ENCODE data around the gene CYP1A2. TPM values are rescaled to one million over a fixed set of nuclear protein-coding genes. Genes with fewer than 3 reads are reported as not detected.

The CYP1A2 gene, protein sequence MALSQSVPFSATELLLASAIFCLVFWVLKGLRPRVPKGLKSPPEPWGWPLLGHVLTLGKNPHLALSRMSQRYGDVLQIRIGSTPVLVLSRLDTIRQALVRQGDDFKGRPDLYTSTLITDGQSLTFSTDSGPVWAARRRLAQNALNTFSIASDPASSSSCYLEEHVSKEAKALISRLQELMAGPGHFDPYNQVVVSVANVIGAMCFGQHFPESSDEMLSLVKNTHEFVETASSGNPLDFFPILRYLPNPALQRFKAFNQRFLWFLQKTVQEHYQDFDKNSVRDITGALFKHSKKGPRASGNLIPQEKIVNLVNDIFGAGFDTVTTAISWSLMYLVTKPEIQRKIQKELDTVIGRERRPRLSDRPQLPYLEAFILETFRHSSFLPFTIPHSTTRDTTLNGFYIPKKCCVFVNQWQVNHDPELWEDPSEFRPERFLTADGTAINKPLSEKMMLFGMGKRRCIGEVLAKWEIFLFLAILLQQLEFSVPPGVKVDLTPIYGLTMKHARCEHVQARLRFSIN
- total RNA-seq: not detected

- WGBS, 2 donors: 66 to 70% methylated on average over 3 of the region's 3 CpGs
- intact Hi-C loops (cut with DNase I; ENCODE audit: low total_unique reads): no loop called here
Measured at GRCh38 chr15:74748322-74748946, at the start of gene CYP1A2. Gene CYP1A2 (plus strand): TSS chr15:74748845. CDS start chr15:74749739, 894 bp downstream.

DNA sequence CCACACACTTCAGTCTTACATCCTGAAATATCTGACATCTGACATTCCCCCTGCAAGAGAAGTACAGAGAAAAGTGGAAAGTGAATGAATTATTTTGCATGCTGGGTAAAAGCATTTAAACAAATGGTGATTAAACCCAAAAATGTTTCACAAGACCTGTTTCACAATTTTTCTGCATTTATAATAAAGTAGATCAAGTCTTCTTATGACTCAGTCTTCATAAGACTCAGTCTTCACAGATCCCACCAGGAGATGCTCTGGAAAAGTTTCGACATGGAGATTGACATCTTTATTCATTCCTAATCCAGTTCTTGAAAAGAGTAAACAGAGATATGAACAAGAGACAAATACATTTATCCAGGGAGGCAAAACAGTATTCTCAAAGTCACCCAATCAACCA lies 39.6 kb upstream of the CYP1A2 start:
- WGBS, 2 donors: 29 to 47% methylated on average over 1 of the region's 1 CpG
- no peak for TF ChIP-seq POLR2A (IDR thresholded peaks at IDR 0.05)
- TF ChIP-seq, protein P1, sequence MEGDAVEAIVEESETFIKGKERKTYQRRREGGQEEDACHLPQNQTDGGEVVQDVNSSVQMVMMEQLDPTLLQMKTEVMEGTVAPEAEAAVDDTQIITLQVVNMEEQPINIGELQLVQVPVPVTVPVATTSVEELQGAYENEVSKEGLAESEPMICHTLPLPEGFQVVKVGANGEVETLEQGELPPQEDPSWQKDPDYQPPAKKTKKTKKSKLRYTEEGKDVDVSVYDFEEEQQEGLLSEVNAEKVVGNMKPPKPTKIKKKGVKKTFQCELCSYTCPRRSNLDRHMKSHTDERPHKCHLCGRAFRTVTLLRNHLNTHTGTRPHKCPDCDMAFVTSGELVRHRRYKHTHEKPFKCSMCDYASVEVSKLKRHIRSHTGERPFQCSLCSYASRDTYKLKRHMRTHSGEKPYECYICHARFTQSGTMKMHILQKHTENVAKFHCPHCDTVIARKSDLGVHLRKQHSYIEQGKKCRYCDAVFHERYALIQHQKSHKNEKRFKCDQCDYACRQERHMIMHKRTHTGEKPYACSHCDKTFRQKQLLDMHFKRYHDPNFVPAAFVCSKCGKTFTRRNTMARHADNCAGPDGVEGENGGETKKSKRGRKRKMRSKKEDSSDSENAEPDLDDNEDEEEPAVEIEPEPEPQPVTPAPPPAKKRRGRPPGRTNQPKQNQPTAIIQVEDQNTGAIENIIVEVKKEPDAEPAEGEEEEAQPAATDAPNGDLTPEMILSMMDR (IDR thresholded peaks at IDR 0.05): no peak
- no peak overlapping the region for H3K4me3 ChIP-seq (ENCODE audit: low read depth, poor library complexity, severe bottlenecking)
- no peak for DNase-seq (ENCODE audit: low spot score in 2 of 2)
- intact Hi-C loops (cut with DNase I; ENCODE audit: low total_unique reads): no loop called here

More at GRCh38 chr15:74748322-74748946, at the start of gene CYP1A2:
- H3K4me3 ChIP-seq (ENCODE audit: low read depth, poor library complexity, severe bottlenecking): no peak within 1 kb of the TSS
- no peak for DNase-seq (ENCODE audit: low spot score in 2 of 2)
- TF ChIP-seq POLR2A (IDR thresholded peaks at IDR 0.05): no peak
- TF ChIP-seq, protein P1 (IDR thresholded peaks at IDR 0.05): no peak

DNA sequence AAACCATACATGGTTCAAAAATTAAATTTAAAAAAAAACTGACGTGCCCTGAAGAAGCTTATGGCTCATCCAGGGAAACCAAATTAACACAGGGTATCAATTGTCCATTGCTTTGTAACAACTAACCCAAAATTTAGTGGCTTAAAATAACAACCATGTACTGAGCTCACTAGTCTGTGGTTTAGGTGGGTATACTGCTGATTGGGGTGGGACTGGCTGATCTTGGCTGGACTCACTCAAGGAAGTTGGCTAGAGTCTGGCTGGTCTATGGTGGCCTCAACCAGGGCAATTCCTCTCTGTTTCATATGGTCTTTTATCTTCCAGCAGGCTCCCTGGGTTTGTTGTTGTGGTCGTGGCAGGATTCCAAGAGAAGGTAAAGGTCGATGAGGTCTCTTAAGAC lies 38.8 kb upstream of the CYP1A2 start:
- no peak overlapping the region for H3K4me3 ChIP-seq (ENCODE audit: low read depth, poor library complexity, severe bottlenecking)
- no peak for TF ChIP-seq POLR2A (IDR thresholded peaks at IDR 0.05)
- no peak for DNase-seq (ENCODE audit: low spot score in 2 of 2)
- intact Hi-C loops (cut with DNase I; ENCODE audit: low total_unique reads): no loop called here
- 63 to 77% methylated on average over 3 of the region's 3 CpGs for WGBS, 2 donors

DNA sequence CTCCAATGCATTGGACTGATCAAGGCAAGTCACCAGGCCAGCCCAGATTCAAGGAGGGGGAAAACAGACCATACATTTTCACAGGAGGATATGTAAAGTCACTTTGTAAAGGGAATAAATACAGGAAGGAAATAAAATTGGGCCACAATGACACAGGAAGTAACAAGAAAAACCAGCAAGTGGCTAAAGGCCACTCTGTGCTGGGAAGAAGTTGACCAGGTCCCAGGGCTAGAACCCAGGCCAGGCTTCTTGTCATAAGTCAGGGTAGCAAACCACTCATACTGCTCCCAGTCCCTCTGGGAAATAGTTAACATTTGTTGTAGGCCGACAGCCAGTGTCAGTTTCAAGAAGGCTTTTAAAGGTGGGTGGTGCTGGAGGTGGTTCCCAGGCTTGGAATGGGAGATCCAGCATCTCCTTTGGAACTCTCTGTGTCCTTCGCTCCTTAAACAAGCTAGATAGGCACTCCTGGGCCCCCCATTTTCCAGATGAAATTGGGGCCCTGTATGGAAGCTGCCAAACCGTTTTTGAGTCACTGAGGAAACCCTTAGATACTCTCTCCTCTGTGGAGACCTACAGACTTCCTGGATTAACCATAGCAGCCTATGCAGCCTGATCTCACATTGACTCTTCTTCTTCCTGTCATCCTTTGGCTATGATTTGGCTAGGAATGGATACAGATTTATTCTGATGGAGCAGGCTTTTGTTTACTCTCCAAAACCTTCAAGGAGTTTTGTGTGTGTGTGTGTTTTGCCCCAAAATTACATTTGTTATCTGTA lies 38.1 kb upstream of the CYP1A2 start:
- intact Hi-C loops (cut with DNase I; ENCODE audit: low total_unique reads): no loop called here
- 46 to 47% methylated on average over 3 of the region's 3 CpGs for WGBS, 2 donors
- no peak overlapping the region for H3K4me3 ChIP-seq (ENCODE audit: low read depth, poor library complexity, severe bottlenecking)
- no peak for DNase-seq (ENCODE audit: low spot score in 2 of 2)
- TF ChIP-seq, protein P1 (IDR thresholded peaks at IDR 0.05): no peak
- TF ChIP-seq POLR2A (IDR thresholded peaks at IDR 0.05): no peak

DNA sequence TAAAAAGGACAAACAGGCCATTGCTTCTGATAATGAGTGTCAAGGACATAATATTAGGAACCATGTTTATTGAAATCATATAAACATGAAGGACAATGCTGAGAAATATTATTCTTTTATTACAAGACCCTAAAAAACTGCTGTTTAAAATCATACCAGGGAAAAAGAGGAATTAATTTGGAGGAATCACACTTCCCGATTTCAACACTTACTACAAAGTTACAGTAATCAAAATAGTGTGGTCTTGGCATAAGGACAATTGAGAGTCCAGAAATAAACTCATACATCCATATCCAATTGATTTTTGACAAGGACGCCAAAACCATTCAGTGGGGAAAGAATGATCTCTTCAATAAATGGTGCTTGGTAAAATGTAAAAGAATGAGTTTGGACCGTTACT lies 36.3 kb upstream of the CYP1A2 start:
- TF ChIP-seq, protein P1 (IDR thresholded peaks at IDR 0.05): no peak
- no peak for TF ChIP-seq POLR2A (IDR thresholded peaks at IDR 0.05)
- H3K4me3 ChIP-seq (ENCODE audit: low read depth, poor library complexity, severe bottlenecking): no peak overlapping the region
- no peak for DNase-seq (ENCODE audit: low spot score in 2 of 2)
- intact Hi-C loops (cut with DNase I; ENCODE audit: low total_unique reads): no loop called here
- 57 to 60% methylated on average over 3 of the region's 3 CpGs for WGBS, 2 donors

DNA sequence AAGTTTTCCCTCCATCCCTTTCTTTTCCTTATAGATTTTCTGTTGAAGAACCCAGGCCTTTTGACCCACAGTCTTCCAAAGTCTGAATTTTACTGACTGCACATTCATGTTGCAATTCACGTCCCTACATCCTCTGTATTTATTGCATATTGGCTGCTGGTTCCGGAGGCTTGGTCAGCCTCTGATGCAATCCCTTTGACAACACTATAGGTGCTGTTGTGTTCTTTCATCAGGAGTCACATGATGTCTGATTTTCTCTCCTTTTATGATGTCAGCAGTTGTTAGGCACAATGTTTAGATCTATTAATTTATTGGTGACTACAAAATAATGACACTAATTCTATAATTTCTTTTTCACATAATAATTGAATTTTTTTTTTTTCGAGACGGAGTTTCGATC lies 32.0 kb upstream of the CYP1A2 start:
- no peak for DNase-seq (ENCODE audit: low spot score in 2 of 2)
- intact Hi-C loops (cut with DNase I; ENCODE audit: low total_unique reads): no loop called here
- H3K4me3 ChIP-seq (ENCODE audit: low read depth, poor library complexity, severe bottlenecking): no peak overlapping the region
- TF ChIP-seq POLR2A (IDR thresholded peaks at IDR 0.05): no peak
- TF ChIP-seq, protein P1 (IDR thresholded peaks at IDR 0.05): no peak
- WGBS, 2 donors: 85% methylated on average over 5 of the region's 5 CpGs
